Omental fat pad (tissue), 4 donors: ENCODE data around the gene PLSCR4. TPM values are rescaled to one million over a fixed set of nuclear protein-coding genes. Genes with fewer than 3 reads are reported as not detected.

Experiments used
- ATAC-seq: fragments of 150-250 bp; one replicate; pipeline ENCODE4 v1.9.1; 2016; ENCODE audit warnings: mild to moderate bottlenecking, moderate library complexity; ENCODE audit not compliant: low FRiP score
- DNase-seq: peaks from one replicate; pipeline ENCODE4 v3.0.0-alpha.2; 2019; ENCODE audit warnings: low spot score
- total RNA-seq, 4 donors: library from RNA; depleted of rRNA; stranded (reverse); fragments of >200 nt; gene quantifications; one replicate each; pipeline ENCODE4 v1.1.0, GENCODE V29; 2016
- TF ChIP-seq, protein P1 (sequence below), 3 donors: fragments of 450-650 bp; IDR thresholded peaks; one replicate each; pipeline ENCODE4 v1.5.1; 2016 to 2017; ENCODE audit warnings: antibody characterized with exemption in 3 of 3, mild to moderate bottlenecking in 3 of 3, moderate library complexity in 2 of 3

The PLSCR4 gene
- total RNA-seq, 4 donors from 2014 or later: 84.7 to 191 (median 91.7) TPM

DNA sequence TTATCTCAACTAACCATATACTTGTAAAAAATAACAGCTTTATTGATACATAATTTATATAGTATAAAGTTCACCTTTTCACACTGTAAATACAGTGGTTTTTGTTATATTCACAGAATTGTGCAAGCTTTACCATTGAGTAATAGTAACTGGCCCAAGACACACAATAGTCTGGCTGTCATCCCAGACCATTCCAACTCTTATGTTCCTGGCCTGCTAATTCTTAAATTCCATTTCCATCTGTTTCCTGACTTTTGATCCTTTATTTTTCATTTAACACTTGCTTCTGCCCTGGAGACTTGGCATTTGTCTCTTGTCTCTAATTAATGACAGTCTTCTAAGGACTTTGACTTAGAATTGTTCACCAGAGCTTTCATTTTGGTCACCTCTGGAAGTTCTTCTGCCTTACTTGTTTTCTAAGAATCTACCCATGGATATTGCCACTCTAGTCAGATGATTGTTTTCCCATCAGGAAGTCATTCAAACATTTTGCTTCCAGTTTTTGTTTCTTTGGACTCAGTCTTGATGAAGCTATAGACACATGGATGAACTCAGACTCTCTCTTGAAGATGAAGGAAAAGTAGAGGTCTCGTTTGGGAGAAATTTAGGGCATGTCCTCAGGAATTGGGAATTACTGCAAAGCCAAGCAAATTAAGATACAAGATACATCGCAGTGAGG, 27.2 kb upstream of the PLSCR4 start:
- no peak for DNase-seq
- TF ChIP-seq, protein P1, sequence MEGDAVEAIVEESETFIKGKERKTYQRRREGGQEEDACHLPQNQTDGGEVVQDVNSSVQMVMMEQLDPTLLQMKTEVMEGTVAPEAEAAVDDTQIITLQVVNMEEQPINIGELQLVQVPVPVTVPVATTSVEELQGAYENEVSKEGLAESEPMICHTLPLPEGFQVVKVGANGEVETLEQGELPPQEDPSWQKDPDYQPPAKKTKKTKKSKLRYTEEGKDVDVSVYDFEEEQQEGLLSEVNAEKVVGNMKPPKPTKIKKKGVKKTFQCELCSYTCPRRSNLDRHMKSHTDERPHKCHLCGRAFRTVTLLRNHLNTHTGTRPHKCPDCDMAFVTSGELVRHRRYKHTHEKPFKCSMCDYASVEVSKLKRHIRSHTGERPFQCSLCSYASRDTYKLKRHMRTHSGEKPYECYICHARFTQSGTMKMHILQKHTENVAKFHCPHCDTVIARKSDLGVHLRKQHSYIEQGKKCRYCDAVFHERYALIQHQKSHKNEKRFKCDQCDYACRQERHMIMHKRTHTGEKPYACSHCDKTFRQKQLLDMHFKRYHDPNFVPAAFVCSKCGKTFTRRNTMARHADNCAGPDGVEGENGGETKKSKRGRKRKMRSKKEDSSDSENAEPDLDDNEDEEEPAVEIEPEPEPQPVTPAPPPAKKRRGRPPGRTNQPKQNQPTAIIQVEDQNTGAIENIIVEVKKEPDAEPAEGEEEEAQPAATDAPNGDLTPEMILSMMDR (IDR thresholded peaks at IDR 0.05): no peak
- peak; percentile 71 for ATAC-seq

DNA sequence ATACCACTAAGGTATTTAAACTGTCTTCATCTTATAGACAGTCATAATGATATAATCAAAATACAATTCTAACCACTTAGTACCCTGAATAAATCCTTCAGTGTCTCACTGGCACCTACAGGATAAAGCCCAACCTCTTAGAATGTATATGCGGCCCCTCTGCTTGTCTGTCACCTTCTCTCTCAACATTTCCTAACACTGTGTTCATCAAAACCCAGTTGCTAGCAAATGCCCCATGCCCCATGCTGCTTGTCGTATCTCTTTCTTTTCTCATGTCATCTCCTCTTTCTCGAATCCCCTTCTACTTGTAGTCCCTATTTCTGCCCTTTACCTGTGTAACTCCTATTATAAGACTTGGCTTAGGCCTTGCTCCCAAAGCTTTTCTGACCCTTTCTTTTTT, 24.6 kb upstream of the PLSCR4 start:
- TF ChIP-seq, protein P1 (IDR thresholded peaks at IDR 0.05): no peak
- DNase-seq (no peak), ATAC-seq (no peak)

DNA sequence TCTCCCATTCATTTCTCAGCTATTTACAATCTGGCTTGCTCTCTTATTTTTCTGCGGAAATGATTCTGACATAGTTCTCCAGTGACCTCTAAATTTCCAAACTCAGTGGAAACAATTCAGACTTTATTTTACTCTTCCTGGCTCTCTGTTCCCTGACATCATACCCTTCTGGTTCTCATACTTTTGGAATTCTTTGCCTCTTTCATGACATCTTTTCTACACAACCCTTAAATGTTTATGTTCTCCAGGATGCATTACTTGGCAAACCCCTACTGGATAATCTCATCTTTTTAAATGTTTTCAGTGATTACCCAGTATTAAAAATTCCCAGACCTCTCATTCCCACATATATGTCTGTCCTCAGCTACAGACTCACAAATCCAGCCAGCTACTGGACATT, 23.9 kb upstream of the PLSCR4 start:
- TF ChIP-seq, protein P1 (IDR thresholded peaks at IDR 0.05): no peak
- DNase-seq (no peak), ATAC-seq (peak; percentile 47)

DNA sequence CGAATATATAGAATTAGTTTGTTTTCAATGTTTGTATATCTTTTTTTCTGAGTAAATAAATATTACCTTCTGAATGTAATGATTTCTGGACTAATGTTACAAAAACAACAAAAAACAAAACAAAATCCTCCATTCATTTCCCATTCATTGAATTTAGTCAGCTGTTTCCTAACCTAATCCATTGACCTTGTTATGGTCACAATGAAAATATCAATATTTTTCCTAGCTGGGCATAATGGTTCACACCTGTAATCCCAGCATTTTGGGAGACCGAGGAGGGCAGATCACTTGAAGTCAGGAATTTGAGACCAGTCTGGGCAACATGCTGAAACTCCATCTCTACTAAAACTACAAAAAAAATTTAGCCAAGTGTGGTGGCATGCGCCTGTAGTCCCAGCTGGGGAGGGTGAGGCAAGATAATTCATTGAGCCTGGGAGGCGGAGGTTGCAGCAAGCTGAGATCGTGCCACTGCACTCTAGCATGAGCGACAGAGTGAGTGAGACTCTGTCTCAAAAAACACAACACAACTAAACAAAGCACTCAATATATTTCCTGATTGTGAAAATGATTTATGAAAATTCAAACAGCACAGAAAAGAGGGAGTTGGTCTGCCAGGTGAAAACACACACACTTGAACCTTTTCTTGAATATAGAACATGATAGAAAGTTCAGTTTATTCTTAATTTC, 23.0 kb upstream of the PLSCR4 start:
- no peak for ATAC-seq
- TF ChIP-seq, protein P1 (IDR thresholded peaks at IDR 0.05): no peak
- no peak for DNase-seq

DNA sequence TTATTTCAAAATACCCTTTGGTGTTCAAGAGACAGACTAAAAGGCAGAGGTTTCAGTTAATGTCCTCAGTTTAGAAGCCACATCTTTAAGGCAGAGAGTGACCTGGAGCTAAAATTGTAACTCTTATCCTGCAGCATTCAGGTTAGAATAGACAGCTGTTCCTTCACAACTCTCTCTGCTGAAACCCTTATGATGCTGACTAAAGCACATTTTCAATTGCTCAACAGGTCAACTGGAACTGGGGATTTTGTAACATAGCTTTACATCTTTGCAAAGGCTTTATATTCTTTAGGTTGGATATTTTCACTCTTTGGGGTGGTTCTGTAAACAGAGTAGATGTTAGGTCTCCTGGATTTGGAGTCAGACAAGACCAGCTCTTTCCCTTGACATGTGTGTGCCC, 20.3 kb upstream of the PLSCR4 start:
- no peak for DNase-seq
- ATAC-seq: no peak
- TF ChIP-seq, protein P1 (IDR thresholded peaks at IDR 0.05): no peak

DNA sequence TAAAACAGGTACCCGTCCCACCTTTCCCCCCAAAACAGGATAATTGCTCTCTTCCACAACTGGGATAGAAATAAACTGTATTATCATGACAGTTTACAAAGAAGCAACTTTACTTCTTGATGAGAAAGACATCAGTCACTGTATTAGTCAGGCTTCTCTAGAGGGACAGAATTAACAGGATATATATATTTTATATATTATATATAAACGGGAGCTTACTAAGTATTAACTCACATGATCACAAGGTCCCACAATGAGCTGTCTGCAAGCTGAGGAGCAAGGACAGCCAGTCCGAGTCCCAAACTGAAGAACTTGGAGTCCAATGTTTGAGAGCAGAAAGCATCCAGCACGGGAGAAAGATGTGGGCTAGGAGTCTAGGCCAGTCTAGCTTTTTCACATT, 18.4 kb upstream of the PLSCR4 start:
- ATAC-seq: no peak
- TF ChIP-seq, protein P1 (IDR thresholded peaks at IDR 0.05): no peak
- DNase-seq: no peak
